Loucy (cell line): ENCODE data around the gene DSCAML1.

Experiments used
- H2AFZ ChIP-seq: fragments of 200-600 bp; sonication (generic); 2 replicates; pipeline ENCODE4 v1.6.0; 2016; ENCODE audit warnings: antibody characterized with exemption, mild to moderate bottlenecking, low read length, moderate library complexity
- H3F3A ChIP-seq: fragments of 200-600 bp; 2 replicates; pipeline ENCODE4 v1.6.0; 2016; ENCODE audit warnings: antibody characterized with exemption, low read depth, mild to moderate bottlenecking
- H3K27me3 ChIP-seq: fragments of 200-600 bp; sonication (generic); 2 replicates; pipeline ENCODE4 v1.6.1; 2014; ENCODE audit warnings: low read length, mild to moderate bottlenecking; ENCODE audit not compliant: insufficient read depth, poor library complexity, severe bottlenecking
- H3K36me3 ChIP-seq: fragments of 200-600 bp; sonication (generic); 2 replicates; pipeline ENCODE4 v1.6.1; 2016; ENCODE audit warnings: low read length; ENCODE audit not compliant: insufficient read depth
- H3K4me1 ChIP-seq: fragments of 200-600 bp; sonication (generic); 2 replicates; pipeline ENCODE4 v1.5.1; 2014; ENCODE audit warnings: low read length, mild to moderate bottlenecking; ENCODE audit not compliant: insufficient read depth, poor library complexity, severe bottlenecking
- H3K4me2 ChIP-seq: fragments of 200-600 bp; sonication (generic); 2 replicates; pipeline ENCODE4 v1.6.0; 2014; ENCODE audit warnings: antibody characterized with exemption, low read length, low read depth, mild to moderate bottlenecking; ENCODE audit not compliant: poor library complexity, severe bottlenecking
- H3K4me3 ChIP-seq: fragments of 200-600 bp; sonication (generic); 2 replicates; pipeline ENCODE4 v1.5.1; 2014; ENCODE audit warnings: low read length, mild to moderate bottlenecking, mixed read lengths; ENCODE audit not compliant: poor library complexity, severe bottlenecking
- H3K79me2 ChIP-seq: fragments of 200-600 bp; sonication (generic); 2 replicates; pipeline ENCODE4 v1.6.1; 2014; ENCODE audit warnings: low read length; ENCODE audit not compliant: insufficient read depth
- H3K9ac ChIP-seq: fragments of 200-600 bp; sonication (generic); 2 replicates; pipeline ENCODE4 v1.6.0; 2014; ENCODE audit warnings: mild to moderate bottlenecking, low read depth, low read length, moderate library complexity; ENCODE audit not compliant: poor library complexity, severe bottlenecking
- H3K9me2 ChIP-seq: fragments of 200-600 bp; sonication (generic); replicated peaks from 2 replicates; pipeline ENCODE4 v1.6.1; 2016; ENCODE audit warnings: low read depth, low read length, mixed read lengths
- H3K9me3 ChIP-seq: fragments of 200-600 bp; sonication (generic); 2 replicates; pipeline ENCODE4 v1.6.1; 2014; ENCODE audit warnings: mild to moderate bottlenecking, antibody characterized with exemption, low read length, low read depth; ENCODE audit not compliant: insufficient read depth
- H4K20me1 ChIP-seq: fragments of 200-600 bp; sonication (generic); 2 replicates; pipeline ENCODE4 v1.6.0; 2014; ENCODE audit warnings: antibody characterized with exemption, low read length, mild to moderate bottlenecking; ENCODE audit not compliant: insufficient read depth, poor library complexity, severe bottlenecking
- CTCF ChIP-seq: fragments of 200-600 bp; sonication (generic); conservative IDR thresholded peaks from 2 replicates; pipeline ENCODE4 v1.5.1; 2014; ENCODE audit warnings: mild to moderate bottlenecking, antibody characterized with exemption, low read length
- EZH2phosphoT487 ChIP-seq: fragments of 200-600 bp; IDR thresholded peaks from 2 replicates; pipeline ENCODE4 v1.6.1; 2018; ENCODE audit warnings: antibody characterized with exemption, mild to moderate bottlenecking, moderate library complexity, borderline replicate concordance

Gene DSCAML1

GRCh38 chr11:117747892-117748291 is 49.1 kb downstream of the DSCAML1 start:
- Histone ChIP-seq H3K9ac (no peak overlapping the region), H3K79me2 (no peaks in the 10 kb centered on the region), H3K9me3 (no peaks in the 10 kb centered on the region), H3K4me3 (no peak overlapping the region), H3K36me3 (no peaks in the 10 kb centered on the region), H3K9me2 (no peaks in the 10 kb centered on the region), H3K27me3 (no peaks in the 10 kb centered on the region), H3K4me1 (peaks cover 2% of the 10 kb centered on the region), H4K20me1 (no peaks in the 10 kb centered on the region), H3K4me2 (no peak overlapping the region), H3F3A (no peaks in the 10 kb centered on the region), H2AFZ (no peak overlapping the region)
- TF ChIP-seq CTCF = no peak
- TF ChIP-seq EZH2phosphoT487 = no peak

- H3K9me3 ChIP-seq = no peaks in the 10 kb centered on the region
- no peak overlapping the region for H3K4me2 ChIP-seq
- no peak overlapping the region for H2AFZ ChIP-seq
- H4K20me1 ChIP-seq = no peaks in the 10 kb centered on the region
- H3K79me2 ChIP-seq = no peaks in the 10 kb centered on the region
- H3K9me2 ChIP-seq = no peaks in the 10 kb centered on the region
- TF ChIP-seq CTCF (no peak), EZH2phosphoT487 (no peak)
- peaks cover 2% of the 10 kb centered on the region for H3K4me1 ChIP-seq
- no peak overlapping the region for H3K9ac ChIP-seq
- no peaks in the 10 kb centered on the region for H3F3A ChIP-seq
- H3K27me3 ChIP-seq = no peaks in the 10 kb centered on the region
- no peaks in the 10 kb centered on the region for H3K36me3 ChIP-seq
- H3K4me3 ChIP-seq = no peak overlapping the region
Measured at GRCh38 chr11:117745346-117745745, 51.7 kb downstream of the DSCAML1 start.

GRCh38 chr11:117744471-117745150 is 52.4 kb downstream of the DSCAML1 start:
- H4K20me1 ChIP-seq = no peaks in the 10 kb centered on the region
- no peak for TF ChIP-seq CTCF
- no peaks in the 10 kb centered on the region for H3K9me3 ChIP-seq
- H2AFZ ChIP-seq = no peak overlapping the region
- H3K27me3 ChIP-seq = no peaks in the 10 kb centered on the region
- no peaks in the 10 kb centered on the region for H3K79me2 ChIP-seq
- no peaks in the 10 kb centered on the region for H3K9me2 ChIP-seq
- no peak overlapping the region for H3K9ac ChIP-seq
- H3K4me1 ChIP-seq = peaks cover 2% of the 10 kb centered on the region
- no peak overlapping the region for H3K4me3 ChIP-seq
- H3K4me2 ChIP-seq = no peak overlapping the region
- H3K36me3 ChIP-seq = no peaks in the 10 kb centered on the region
- H3F3A ChIP-seq = no peaks in the 10 kb centered on the region
